ENCODE measurements around the gene ARHGAP25.
A peak's percentile ranks its signal among the peaks of the same experiment; 100 is the strongest.

ARHGAP25 gene

GRCh38 chr2:68734688-68735525 lies at the start of gene ARHGAP25:
ARHGAP25 (plus strand) TSS chr2:68734811; CDS start chr2:68735200, 389 bp downstream.
- peak in 6 of 51 donors; percentile 7 to 42 (median 14) for DNase-seq

GRCh38 chr2:68686178-68686577 lies 48.4 kb upstream of the ARHGAP25 start:
- no peak for DNase-seq

- DNase-seq, result no peak
Observed at GRCh38 chr2:68687018-68687417, 47.6 kb upstream of the ARHGAP25 start.

- DNase-seq, result no peak
Observed at GRCh38 chr2:68689553-68690537, 44.8 kb upstream of the ARHGAP25 start.

GRCh38 chr2:68690851-68691250 lies 43.8 kb upstream of the ARHGAP25 start:
- no peak for DNase-seq

GRCh38 chr2:68692511-68692910 lies 42.1 kb upstream of the ARHGAP25 start:
- peak in 1 of 51 donors; percentile 1 for DNase-seq

- DNase-seq, result no peak
Observed at GRCh38 chr2:68693951-68694350, 40.7 kb upstream of the ARHGAP25 start.

- DNase-seq, result no peak
Observed at GRCh38 chr2:68695971-68696370, 38.6 kb upstream of the ARHGAP25 start.

- DNase-seq, result no peak
Observed at GRCh38 chr2:68696554-68696953, 38.1 kb upstream of the ARHGAP25 start.

GRCh38 chr2:68698567-68699377 lies 35.8 kb upstream of the ARHGAP25 start:
- no peak for DNase-seq

- no peak for DNase-seq
Observed at GRCh38 chr2:68700560-68700959, 34.1 kb upstream of the ARHGAP25 start.

GRCh38 chr2:68706637-68707036 lies 28.0 kb upstream of the ARHGAP25 start:
- no peak for DNase-seq

- no peak for DNase-seq
Observed at GRCh38 chr2:68708629-68709028, 26.0 kb upstream of the ARHGAP25 start.

- DNase-seq, result peak in 1 of 51 donors; percentile 12
Observed at GRCh38 chr2:68709421-68709911, 25.1 kb upstream of the ARHGAP25 start.

GRCh38 chr2:68710336-68710735 lies 24.3 kb upstream of the ARHGAP25 start:
- no peak for DNase-seq

GRCh38 chr2:68710756-68711155 lies 23.9 kb upstream of the ARHGAP25 start:
- DNase-seq, result no peak

- peak in 18 of 51 donors; percentile 6 to 42 (median 22) for DNase-seq
Observed at GRCh38 chr2:68714866-68715265, 19.7 kb upstream of the ARHGAP25 start.

- peak in 4 of 51 donors; percentile 14 to 38 (median 21) for DNase-seq
Observed at GRCh38 chr2:68715353-68716041, 19.1 kb upstream of the ARHGAP25 start.

GRCh38 chr2:68716604-68717304 lies 17.9 kb upstream of the ARHGAP25 start:
- no peak for DNase-seq

- DNase-seq, result no peak
Observed at GRCh38 chr2:68717305-68717661, 17.3 kb upstream of the ARHGAP25 start.
